GM12878 (cell line): Measurements from ENCODE around the gene TUT1. TPM values are rescaled to one million over a fixed set of nuclear protein-coding genes. Genes with fewer than 3 reads are reported as not detected.

ENCODE experiments used
- CEBPZ ChIP-seq: fragments of 150-350 bp; IDR thresholded peaks from 2 replicates; pipeline ENCODE4 v1.6.1; 2016; ENCODE audit warnings: low read depth, low read length
- CREM ChIP-seq: IDR thresholded peaks from 2 replicates; pipeline ENCODE4 v1.6.1; 2014; ENCODE audit warnings: antibody characterized with exemption, low read depth
- EZH2 ChIP-seq: IDR thresholded peaks from 2 replicates; pipeline ENCODE4 v1.6.1; 2012; ENCODE audit warnings: low read depth, mild to moderate bottlenecking, control low read depth, inconsistent platforms, low read length, borderline replicate concordance; ENCODE audit not compliant: control insufficient read depth
- JUND ChIP-seq: IDR thresholded peaks from 2 replicates; pipeline ENCODE4 v1.6.1; 2012; ENCODE audit warnings: low read depth, mild to moderate bottlenecking, low read length, improper control_type of control experiment, moderate library complexity
- KLF5 ChIP-seq: fragments of 450-650 bp; IDR thresholded peaks from 2 replicates; pipeline ENCODE4 v1.6.1; 2014; ENCODE audit warnings: mild to moderate bottlenecking; ENCODE audit not compliant: partially characterized antibody
- SMAD5 ChIP-seq: IDR thresholded peaks from 2 replicates; pipeline ENCODE4 v1.6.1; 2016; ENCODE audit warnings: antibody characterized with exemption, low read depth
- SP1 ChIP-seq: IDR thresholded peaks from one replicate; pipeline ENCODE4 v1.6.1; 2011; ENCODE audit warnings: low read depth, low read length
- ZBTB33 ChIP-seq: fragments of 450-650 bp; IDR thresholded peaks from 2 replicates; pipeline ENCODE4 v1.6.1; 2017; ENCODE audit warnings: mild to moderate bottlenecking
- polyA plus RNA-seq, 11 experiments: library from polyadenylated mRNA; depleted of rRNA in 4 of 11; unstranded in 6 of 11; stranded (reverse) in 5 of 11; fragments of >200 nt; fragmentation: Nextera tagmentation in 4 of 11; fragmentation: Illumina TruSeq in 1 of 11; extraction: Ambion mirVana in 4 of 11; extraction: Trizol in 1 of 11; gene quantifications; 1 replicate in 1 of 11; 2 replicates in 10 of 11; pipeline versions ENCODE4 v1.2.1 to v1.2.3, GENCODE V29; 2011 to 2016; ENCODE audit warnings: inconsistent platforms in 2 of 11, missing spikeins in 2 of 11, low read depth in 1 of 11
- total RNA-seq, 4 experiments: library from RNA; depleted of rRNA in 3 of 4; stranded (reverse); fragments of >200 nt in 3 of 4; fragmentation: Illumina TruSeq in 1 of 4; extraction: Trizol in 1 of 4; gene quantifications; 2 replicates each; pipeline versions ENCODE4 v1.2.1 to v1.2.3, GENCODE V29; 2013 to 2021

Gene TUT1
- total and polyA plus RNA-seq, 10 of the 15 experiments (the other 5 are each of a cell fraction or from before 2014, with no cell fraction given), result 1.1 to 29.9 (median 16.2) TPM

- TF ChIP-seq SP1, result peak; percentile 60
- no peak for TF ChIP-seq CEBPZ
- TF ChIP-seq CREM, result peak; percentile 97
- TF ChIP-seq KLF5, result no peak
- no peak for TF ChIP-seq EZH2
- peak; percentile 86 for TF ChIP-seq JUND
- no peak for TF ChIP-seq ZBTB33
- TF ChIP-seq SMAD5, result no peak; the same call in 1 of the 2 replicates
Measured at GRCh38 chr11:62621567-62622470, 30.5 kb upstream of the TUT1 start, which contains the start of gene B3GAT3 (continued).
